HG03571 (cell line): ENCODE results near the gene RALA.
A peak's percentile ranks its signal among the peaks of the same experiment; 100 is the strongest.

Experiments used
- ATAC-seq: cut with Tn5 transposase; IDR thresholded peaks from one replicate; pipeline ENCODE4 v1.9.1; 2021; ENCODE audit not compliant: unreplicated experiment

The RALA gene, protein sequence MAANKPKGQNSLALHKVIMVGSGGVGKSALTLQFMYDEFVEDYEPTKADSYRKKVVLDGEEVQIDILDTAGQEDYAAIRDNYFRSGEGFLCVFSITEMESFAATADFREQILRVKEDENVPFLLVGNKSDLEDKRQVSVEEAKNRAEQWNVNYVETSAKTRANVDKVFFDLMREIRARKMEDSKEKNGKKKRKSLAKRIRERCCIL

DNA sequence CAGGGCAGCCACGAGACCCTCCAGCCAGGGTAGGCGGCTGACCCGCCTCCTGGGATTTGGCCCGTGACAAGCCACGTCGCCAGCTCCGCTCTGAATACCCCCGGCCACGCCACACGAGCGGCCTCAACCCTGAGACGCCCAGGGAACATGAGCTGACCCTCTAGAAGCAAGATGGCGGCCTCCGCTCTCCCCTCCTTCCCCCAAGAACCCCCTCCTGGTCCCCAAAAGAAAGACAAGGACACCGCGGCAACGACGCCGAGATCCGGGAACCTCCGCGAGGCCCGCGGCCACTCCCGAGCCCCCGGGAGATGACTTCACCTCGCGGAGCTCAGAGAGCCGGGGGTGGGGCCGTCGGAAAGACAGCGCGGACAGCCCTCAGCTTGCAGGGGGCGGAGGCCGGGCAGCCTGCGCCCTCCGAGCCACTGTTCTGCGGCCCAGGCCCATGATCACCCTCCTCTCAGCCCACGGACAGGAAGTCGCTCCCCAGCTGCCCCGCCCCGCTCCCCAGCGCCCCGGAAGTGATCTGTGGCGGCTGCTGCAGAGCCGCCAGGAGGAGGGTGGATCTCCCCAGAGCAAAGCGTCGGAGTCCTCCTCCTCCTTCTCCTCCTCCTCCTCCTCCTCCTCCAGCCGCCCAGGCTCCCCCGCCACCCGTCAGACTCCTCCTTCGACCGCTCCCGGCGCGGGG lies at the start of gene RALA:
Gene RALA (plus strand): TSS at position 526 of the 685 bp plus-strand sequence. CDS start 63,096 bp downstream, outside the sequence.
- peak; percentile 96 for ATAC-seq

DNA sequence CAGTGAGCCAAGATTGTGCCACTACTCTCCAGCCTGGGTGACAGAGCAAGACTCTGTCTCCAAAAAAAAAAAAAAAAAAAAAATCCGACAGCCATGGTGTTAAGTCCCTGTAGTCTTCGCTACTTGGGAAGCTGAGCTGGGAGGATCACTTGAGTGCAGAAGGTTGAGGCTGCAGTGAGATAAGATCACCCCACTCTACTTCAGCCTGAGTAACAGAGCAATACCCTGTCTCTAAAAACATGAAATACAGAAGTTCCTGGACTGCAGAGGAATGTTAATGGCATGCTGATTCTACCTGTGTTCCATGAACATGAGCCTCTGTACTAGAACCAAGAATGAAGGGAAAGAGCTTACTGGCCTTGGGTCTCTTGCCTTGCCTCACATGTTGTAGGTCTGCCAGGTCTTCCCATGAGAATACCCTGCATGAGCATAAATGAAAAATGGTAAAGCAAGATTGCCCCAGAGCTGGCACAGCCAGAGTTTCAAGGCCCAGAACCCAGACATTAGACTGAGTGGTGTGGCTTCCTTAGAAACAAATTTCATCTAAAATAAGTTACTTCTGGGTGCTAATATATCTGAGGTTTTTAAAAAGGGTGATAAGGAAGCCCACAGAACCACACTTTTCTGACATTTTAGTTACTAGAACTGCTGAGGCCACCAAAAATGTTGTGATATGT lies 48.6 kb upstream of the RALA start:
- ATAC-seq: no peak

DNA sequence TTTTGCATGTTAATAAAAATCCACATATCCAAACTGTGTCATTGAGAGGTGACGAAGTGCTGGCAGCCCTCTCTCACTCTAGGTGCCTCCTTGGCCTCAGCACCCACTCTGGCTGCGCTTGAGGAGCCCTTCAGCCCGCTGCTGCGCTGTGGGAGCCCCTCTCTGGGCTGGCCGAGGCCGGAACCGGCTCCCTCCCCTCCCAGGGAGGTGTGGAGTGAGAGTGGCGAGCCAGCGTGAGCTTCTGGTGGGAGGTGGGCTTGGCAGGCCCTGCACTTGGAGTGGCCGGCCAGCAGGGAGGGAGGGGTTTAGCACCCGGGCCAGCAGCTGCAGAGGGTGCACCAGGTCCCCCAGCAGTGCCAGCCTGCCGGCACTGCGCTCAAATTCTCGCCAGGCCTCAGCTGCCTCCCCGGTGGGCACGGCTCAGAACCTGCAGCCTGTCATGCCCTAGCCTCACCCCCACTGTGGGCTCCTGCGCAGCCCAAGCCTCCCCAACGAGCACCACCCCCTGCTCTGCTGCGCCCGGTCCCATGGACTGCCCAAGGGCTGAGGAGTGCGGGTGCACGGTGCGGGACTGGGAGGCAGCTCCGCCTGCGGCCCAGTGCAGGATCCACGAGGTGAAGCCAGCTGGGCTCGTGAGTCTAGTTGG lies 46.0 kb upstream of the RALA start:
- no peak for ATAC-seq

DNA sequence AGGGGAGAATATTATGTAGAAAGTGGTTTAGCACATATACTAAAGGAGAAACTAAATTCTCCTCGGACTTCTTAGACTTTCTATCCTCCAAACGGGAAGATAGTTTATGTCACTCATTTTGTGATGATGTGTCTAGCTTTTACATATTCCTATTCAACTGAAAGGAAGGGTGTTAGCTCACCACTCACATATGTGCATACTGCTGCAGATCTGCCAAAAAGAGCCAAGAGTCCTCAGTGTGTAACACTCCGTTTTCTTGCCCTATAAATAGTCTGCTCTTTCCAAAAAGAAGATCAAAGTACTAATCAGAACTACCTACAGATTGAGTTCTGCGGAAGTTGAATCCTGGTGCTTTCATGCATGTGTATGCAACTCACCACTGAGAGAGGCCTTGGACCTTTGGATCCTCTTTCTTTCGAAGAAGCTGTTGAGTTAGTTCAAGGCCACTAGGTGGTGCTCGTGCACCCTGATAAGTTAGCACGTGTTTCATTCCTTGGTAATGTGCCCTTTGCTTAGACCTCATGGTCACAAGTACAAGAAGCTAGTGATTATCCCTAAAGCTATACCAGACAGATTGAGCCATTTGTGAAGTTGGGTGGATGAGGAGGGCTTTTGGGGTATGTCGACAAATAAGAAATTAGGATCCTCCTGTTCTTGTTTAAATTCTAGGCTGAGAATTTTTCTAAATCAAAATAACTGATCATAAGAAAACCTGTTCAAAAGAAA lies 43.1 kb upstream of the RALA start:
- peak; percentile 64 for ATAC-seq

DNA sequence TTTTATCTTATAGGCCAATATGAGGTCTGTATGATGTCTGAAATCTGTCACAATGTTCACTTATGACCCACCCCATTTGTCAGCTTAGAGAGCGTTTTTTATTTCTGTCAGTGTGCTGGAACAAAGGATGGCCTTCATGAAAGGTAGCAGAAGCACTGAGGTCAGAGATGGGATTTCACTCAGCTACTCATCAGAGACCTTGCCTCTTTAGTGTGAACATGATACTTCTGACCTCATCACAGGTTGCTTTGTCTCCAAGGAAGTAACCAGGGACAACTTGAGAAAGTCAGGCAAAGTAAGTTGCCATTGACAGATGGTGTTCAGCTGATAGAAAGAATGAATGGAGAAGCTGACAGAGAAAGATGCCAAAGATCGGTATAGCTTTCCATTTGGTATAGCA lies 40.8 kb upstream of the RALA start:
- ATAC-seq: no peak

DNA sequence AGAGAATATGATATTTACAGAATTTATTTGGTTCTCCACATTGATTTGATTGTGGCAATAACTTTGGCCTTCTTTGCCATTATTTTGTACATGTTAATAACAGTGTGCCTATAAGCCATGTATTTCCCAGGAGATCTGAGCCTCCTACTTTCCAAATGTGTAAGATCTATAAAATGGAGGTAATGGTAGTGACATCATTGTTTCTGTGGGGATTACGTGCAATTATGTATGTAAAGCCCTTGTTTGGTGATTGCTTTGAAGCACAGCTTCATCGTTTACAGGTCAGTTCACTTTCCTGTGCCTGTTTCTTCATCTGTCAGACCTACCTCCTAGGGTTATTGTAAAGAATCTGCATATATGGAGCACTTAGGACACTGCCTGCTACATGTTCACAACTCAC lies 39.8 kb upstream of the RALA start:
- no peak for ATAC-seq

DNA sequence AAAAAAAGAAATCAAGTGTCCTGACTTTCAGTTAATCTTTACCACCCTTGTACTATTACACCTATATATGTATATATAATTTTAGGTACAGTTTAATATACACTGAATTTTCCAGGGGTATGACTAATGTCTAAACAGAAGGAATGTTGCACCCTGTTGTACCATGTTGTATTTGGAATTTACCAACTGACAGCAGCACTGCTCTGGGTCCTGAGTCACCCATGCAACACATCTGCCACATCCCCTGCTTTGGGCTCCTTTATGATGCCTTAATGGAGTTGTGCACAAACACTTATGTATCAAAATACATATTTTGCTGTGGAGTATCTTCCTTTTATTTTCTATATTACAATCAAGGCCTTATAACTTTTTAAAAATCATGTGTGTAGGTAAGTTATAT lies 36.0 kb upstream of the RALA start:
- no peak for ATAC-seq

DNA sequence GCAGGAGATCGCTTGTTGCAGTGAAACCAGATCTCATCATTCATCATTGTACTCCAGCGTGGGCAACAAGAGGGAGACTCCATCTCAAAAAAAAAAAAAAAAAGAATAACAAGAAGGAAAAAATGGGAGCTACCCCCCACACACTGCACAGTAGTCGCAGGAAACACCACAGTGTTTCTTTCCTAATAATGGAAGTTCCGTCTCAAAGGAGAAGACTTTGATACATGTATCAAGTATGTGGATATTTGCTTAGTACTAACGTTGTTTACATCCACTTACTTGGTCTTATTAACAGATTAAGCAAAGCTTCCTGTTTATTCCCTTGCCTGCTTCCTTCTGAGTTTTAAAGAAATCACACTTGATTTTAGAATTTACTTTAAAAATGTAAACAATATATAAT lies 35.0 kb upstream of the RALA start:
- ATAC-seq: no peak

DNA sequence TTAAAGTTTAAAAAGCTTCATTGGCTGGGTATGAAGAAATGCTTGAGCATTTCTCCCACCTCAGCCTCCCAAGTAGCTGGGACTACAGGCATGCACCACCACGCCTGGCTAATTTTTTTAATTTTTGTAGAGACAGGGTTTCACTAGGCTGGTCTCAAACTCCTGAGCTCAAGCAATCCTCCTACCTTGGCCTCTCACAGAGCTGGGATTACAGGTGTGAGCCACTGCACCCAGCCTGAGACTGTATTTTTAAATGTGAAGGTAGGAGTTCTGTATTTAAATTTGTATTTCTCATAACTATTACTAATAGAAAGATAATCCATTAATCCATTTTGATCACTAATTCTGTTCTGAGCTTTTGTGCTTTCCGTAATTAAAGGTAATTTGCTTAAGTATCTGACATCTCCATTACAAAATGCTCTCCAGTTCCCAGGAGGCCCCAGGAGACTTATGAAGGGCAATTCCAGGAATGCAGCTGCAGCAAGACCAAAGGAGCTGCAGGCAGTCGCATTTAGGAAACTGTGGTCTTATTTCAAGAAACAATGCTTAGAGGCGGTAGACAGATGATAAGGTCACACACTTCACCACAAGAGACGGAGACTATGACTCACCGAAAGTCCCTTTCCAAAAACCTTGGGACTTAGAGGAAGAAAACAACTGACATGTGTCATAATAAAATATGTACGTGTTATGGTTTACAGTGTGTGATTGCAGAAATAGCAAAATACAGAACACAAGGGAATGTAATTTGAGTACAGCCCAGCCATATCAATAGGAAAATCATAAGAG lies 33.9 kb upstream of the RALA start:
- peak; percentile 79 for ATAC-seq

DNA sequence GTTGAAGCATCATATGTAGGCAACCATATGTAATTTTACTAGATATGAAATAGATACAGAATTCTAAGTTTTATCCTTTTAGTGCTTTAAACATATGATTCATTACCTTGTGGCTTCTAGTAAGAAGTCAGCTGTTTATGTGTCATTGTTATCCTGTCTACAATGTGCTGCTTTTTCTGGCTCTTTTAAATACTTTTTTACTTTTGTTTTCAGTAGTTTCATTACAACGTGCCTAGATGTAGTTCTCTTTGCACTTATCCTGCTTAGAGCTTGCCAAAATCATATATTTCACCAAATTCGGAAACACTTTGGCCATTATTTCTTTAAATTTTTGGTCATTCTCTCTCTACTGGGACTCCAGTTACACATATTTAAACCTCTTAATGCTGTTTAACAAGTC lies 30.8 kb upstream of the RALA start:
- ATAC-seq: no peak

DNA sequence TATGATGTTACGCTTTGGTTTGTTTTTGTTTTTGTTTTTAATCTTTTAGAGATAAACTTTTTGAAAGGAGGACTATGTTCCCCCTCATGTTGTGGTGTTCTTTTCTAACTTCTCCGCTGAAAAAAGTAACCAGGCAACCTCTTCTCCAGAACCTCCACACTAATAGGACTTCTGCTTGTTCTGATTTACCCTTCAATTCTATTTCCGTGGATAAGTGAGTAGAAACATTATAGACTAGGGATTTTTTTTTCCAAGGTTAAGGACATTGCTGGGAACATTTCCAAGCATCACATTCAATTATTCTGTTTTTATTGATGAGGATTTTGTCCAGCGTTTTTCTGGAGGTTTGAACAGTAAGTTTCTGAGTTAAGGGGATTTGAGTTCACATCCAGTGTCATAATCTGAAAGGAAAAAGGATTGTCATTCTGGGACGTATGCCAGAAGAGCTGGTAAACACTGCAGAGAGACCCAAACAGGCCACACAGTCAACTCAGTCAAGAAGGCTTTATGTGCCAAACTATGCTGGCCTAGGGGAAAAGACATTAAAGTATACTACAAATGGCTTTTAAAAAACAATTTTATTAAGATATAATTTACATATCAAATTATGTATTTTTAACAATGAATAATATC lies 28.3 kb upstream of the RALA start:
- ATAC-seq: no peak

DNA sequence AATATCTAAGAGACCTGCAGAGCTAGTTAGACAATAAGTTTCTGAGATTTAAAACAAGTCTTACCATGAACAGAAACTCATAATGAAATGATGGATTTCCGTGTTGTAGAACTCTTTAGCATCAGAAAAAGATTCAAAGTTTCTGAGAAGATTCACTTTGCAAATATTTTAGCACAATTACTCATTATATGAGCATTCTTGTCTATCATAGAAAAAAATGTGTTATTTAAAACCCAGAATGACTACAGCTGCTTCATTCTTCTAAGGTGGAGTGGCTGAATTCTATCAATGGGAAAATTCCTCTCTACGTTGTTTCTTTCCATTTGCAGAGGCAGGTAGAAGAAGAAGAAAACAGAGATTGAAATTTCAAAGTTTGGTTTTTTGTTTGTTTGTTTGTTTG lies 21.0 kb upstream of the RALA start:
- no peak for ATAC-seq

DNA sequence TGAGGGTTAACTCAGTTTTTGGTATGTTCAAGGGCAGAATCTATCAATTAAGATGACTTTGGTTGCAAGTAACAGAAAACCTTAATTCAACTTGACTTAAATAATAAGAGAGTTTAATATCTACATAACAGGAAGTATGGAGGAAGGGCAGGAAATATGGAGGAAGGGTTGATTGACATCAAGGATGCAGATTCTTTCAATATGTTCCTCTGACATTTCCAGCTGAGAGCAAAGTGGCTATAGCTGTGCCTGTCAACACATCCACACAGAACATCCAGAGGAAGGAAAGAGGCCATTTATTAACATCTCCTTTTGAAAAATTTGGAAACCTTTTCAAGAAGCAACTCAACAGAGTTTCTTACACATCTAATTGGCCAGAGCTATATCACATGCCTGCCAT lies 19.4 kb upstream of the RALA start:
- no peak for ATAC-seq

DNA sequence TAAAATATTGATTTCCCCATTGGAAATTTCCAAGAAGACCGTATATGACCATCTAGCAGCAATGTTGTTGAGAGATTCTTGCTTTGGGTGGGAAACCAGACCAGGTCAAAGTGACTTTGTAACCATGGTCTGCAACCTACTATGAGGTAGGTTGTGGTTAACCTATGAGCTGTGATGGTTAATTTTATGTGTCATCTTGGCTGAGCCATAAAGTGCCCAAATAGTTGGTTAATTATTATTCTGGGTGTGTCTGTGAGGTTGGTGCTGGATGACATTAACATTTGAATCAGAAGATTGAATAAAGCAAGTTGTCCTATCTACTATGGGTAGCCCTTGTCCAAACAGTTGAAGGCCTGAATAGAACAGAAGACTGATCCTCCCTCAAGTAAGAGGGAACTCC lies 18.3 kb upstream of the RALA start:
- peak; percentile 57 for ATAC-seq

DNA sequence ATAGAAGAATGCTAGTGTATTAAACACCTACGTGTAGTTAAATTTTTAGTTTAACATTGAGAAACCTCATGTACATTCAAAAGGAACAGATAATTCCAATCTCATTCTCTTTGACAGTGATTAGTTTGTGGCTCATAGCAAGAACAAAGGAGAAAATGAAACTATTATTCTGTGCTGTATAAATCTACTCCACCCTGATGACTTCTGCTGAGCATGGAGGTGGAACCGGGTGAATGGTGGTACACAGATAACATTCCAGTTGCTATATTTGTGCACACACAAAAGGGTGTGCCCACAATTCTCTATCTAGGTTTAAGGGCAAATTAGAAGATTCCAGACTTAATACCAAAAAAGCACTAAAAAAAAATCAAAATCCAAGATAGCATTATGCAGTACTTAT lies 17.0 kb upstream of the RALA start:
- ATAC-seq: no peak

DNA sequence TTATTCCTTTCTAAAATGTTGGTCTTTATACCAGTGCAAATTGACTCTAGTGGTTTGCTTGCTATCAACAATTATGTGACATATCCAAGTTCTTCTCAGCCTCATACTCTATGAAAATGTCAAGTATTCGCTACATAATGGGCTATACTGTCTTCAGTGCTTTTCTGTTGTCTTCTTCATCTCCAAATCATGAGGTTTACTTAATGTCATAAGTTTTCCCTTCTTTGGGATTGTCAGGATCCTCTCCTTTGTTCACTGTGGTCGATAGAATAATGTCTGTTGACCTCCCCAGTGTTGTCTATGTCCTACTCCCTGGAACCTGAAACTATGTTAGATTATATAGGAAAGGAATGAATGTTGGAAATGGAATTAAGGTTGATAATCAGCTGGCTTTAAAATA lies 16.4 kb upstream of the RALA start:
- ATAC-seq: no peak

DNA sequence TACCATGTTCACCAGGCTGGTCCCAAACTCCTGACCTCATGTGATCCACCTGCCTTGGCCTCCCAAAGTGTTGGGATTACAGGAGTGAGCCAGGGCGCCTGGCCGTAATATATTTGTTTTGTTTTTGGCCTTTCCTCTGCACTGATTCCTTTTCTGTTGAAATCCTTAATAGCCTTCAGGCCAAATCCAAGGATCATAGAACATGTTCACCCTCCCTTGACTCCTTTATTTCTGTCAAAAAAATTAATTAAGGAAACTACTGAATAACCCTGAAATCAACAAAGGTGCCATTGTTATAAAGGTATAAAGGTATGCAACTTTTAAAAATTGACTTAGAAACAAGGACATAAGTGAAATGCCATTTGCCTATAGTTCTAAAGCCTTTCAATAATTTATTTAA lies 15.5 kb upstream of the RALA start:
- ATAC-seq: no peak

DNA sequence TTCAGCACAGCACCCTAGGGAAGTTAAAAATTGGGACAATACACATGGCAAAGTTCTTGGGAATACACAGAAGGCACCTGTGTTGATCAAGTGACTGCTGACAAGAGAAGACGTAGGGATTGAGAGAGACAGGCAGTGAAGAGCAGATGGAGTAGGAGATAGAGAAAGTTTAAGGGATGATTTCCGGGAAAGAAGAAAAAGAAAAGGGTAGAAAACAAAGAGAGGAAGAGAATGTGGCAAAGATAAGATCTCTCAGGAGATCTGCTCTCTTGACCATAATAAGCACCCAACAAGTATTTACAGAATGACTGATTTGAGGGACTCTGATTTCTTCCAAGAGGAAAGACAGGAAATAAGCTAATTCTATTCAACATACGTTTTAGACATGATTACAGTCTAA lies 15.1 kb upstream of the RALA start:
- no peak for ATAC-seq

DNA sequence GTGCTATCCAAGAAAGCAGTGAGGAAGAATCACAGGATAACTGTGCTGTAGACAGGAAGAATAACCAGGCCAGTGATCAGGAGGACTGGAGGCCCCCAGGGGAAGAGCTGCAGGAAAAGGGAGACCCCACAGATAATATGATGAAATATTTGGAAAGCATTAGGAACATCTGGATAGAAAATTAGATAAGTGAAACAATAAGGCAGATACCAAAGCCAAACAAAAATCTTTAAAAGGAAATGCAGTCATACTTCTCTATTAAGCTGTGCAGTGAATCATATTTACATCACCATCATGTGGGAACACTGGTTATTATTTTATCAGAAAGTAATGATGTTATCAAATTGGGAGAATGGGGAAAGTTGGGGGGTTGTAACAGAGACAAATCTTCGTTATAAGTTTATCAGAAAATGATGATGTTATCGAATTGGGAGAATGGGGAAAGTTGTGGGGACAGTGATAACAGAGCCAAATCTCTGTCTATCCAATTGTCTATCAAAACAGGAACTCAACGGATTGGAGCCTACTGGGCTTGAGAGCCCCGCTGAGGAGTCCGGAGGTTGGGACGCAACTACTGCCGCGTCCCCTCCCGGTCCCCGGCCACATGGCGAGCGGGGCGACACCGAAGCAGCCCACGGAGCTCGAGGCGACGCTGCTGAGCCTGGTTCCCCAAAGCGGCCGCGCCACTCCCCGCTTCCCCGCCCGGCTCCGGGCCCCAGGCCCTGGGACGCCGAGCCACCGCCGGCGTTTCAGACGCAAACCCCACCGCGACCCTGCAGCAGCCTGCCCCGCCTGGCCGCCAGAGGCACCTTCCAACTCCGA lies 14.0 kb upstream of the RALA start:
- no peak for ATAC-seq
